BLaER1 (cell line): Measurements from ENCODE around the gene HPSE2.
A peak's percentile ranks its signal among the peaks of the same experiment; 100 is the strongest.

ENCODE experiments used
- H3K27ac ChIP-seq: shearing (Covaris generic); formaldehyde crosslinking; 2 replicates; pipeline ENCODE4 v1.8.1; 2022
- H3K27me3 ChIP-seq: shearing (Covaris generic); formaldehyde crosslinking; 2 replicates; pipeline ENCODE4 v1.8.1; 2022
- H3K36me3 ChIP-seq: shearing (Covaris generic); formaldehyde crosslinking; 2 replicates; pipeline ENCODE4 v1.8.1; 2022
- H3K4me1 ChIP-seq: shearing (Covaris generic); formaldehyde crosslinking; 2 replicates; pipeline ENCODE4 v1.8.1; 2022
- H3K4me2 ChIP-seq: shearing (Covaris generic); formaldehyde crosslinking; 2 replicates; pipeline ENCODE4 v1.8.1; 2022
- H3K4me3 ChIP-seq: shearing (Covaris generic); formaldehyde crosslinking; 2 replicates; pipeline ENCODE4 v1.8.1; 2022
- H3K9ac ChIP-seq: shearing (Covaris generic); formaldehyde crosslinking; 2 replicates; pipeline ENCODE4 v1.8.1; 2022
- H3K9me3 ChIP-seq: shearing (Covaris generic); formaldehyde crosslinking; 2 replicates; pipeline ENCODE4 v1.8.1; 2022
- H4K20me1 ChIP-seq: shearing (Covaris generic); formaldehyde crosslinking; 2 replicates; pipeline ENCODE4 v1.8.1; 2022
- Cebpa-rat ChIP-seq: shearing (Covaris generic); IDR thresholded peaks from 2 replicates; pipeline ENCODE4 v1.8.1; 2022

The HPSE2 gene

DNA sequence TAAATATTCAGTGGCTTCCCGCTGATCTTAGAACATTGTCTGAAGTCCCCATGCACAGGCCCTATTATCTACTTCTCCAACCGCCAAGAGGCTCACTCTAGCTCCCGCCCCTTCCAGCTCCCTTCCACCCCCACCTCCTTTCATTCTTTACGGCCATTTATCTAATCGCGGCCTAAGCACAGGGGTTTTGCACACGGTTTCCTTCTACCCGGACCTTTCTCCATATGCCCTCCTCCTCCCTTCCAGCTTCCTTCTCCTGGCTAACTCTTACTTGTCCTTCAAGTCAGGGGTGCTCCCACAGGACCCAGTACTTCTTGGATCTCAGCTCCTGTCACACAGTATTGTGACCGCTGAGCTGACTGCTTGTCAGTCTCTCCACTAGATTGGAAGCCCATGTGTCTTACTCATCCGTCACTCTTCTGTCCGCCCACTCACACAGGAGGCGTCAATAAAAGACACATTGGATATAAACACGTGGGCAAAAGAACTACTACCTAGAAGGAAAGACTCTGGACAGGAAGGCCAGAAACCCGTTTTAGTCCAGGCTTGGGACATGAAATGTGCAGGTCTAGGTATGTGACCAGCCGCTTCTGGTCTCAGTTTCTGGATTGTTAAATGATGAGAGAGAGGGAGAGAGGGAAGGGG is 768.7 kb downstream of the HPSE2 start:
- H3K4me1 ChIP-seq: 0 out of 2 replicates have a peak, but pooled peaks cover 5% of the 10 kb centered on the region
- no peaks in the 10 kb centered on the region for H3K27me3 ChIP-seq
- TF ChIP-seq Cebpa-rat: no peak
- H3K36me3 ChIP-seq: no peaks in the 10 kb centered on the region
- no peaks in the 10 kb centered on the region for H4K20me1 ChIP-seq
- peak overlapping the region; percentile 78; the same call in 1 of the 2 replicates for H3K4me3 ChIP-seq
- no peak overlapping the region for H3K27ac ChIP-seq
- H3K9me3 ChIP-seq: no peaks in the 10 kb centered on the region
- H3K9ac ChIP-seq: no peak overlapping the region
- peak overlapping the region; percentile 96 for H3K4me2 ChIP-seq

DNA sequence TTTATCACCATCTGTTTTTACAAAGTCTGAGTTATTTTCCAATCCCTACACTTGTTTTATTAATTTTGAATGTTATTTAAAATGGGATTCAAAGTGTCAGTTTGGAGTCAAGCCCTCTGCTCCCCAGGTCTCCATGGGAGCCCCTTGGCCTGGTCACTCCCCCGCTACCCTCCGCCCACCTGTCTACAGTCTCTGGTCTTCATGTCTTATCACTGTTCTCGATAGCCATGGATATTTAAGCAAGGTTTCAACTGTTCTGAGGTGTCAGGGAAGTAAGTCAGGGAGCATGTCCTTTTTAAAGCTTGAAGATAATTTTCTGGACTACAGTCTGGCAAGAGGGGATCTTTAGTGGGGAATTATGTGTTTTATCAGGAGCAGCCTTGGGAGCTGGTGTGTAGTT is 769.8 kb downstream of the HPSE2 start:
- no peaks in the 10 kb centered on the region for H3K27me3 ChIP-seq

DNA sequence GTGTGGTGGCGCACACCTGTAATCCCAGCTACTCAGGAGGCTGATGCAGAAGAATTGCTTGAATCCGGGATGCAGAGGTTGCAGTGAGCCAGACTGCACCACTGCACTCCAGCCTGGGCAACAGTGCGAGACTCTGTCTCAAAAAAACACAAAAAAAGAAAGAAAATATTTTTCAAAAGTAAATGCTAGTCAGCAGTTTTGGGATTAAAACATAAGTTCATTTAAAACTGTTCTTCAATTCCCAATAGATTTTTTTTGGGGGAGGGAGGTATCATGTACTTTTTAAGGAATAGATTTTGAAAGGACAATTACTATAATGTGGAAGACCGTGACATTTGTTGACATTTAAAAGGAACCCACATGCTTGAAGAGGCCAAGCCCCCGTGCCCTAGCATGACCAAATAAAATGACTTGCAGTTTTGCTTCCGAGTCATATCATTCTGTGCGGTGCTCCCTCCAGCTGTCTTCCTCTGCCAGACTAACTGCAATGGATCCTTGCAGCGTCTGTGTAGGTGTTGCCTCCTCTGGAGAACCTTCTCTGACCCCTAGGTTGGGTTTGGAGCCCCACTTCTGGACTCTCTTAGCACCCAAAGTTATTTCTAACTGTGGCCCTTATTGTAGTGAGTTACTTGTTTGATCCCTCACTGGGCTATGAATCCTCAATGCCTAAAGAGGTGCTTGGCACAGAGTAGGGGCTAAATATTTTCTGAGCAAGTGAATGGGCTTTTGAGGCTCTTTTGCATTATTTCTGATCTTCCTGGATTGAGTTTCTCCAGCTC is 771.5 kb downstream of the HPSE2 start:
- TF ChIP-seq Cebpa-rat: no peak
- Histone ChIP-seq H3K9ac (no peak overlapping the region), H3K4me1 (0 out of 2 replicates have a peak, but pooled peaks cover 5% of the 10 kb centered on the region), H3K9me3 (no peaks in the 10 kb centered on the region), H3K27me3 (no peaks in the 10 kb centered on the region), H3K4me2 (no peak overlapping the region), H3K36me3 (no peaks in the 10 kb centered on the region), H4K20me1 (no peaks in the 10 kb centered on the region), H3K4me3 (no peak overlapping the region), H3K27ac (no peak overlapping the region)

More for the DNA sequence above, 769.8 kb downstream of the HPSE2 start:
- no peaks in the 10 kb centered on the region for H4K20me1 ChIP-seq
- H3K4me1 ChIP-seq: 0 out of 2 replicates have a peak, but pooled peaks cover 5% of the 10 kb centered on the region
- no peaks in the 10 kb centered on the region for H3K9me3 ChIP-seq
- no peak overlapping the region for H3K27ac ChIP-seq
- H3K36me3 ChIP-seq: no peaks in the 10 kb centered on the region
- no peak overlapping the region for H3K4me2 ChIP-seq
- no peak for TF ChIP-seq Cebpa-rat
- no peak overlapping the region for H3K4me3 ChIP-seq
- no peak overlapping the region for H3K9ac ChIP-seq

DNA sequence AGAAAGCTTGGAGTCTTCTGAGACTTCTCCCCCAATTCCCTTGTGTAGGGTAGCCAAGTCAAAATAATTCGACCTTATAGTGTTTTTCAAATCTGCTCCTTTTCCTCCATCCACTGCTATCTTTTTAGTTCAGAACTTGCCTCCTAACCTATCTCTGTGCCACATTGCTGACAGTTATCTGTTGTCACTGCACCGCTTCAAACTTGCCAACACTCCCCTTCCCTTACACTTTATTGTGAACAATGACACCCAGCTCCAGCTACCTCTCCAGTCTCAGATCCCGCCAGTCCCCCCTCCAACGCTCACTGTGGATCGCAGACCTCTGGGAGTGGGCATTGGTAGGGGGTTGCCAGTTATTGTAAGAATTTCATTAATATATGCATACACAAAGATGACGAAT is 772.6 kb downstream of the HPSE2 start:
- Histone ChIP-seq H3K27ac (no peak overlapping the region), H3K9ac (no peak overlapping the region), H3K9me3 (no peaks in the 10 kb centered on the region), H3K36me3 (no peaks in the 10 kb centered on the region), H3K27me3 (no peaks in the 10 kb centered on the region), H3K4me3 (no peak overlapping the region), H3K4me2 (no peak overlapping the region), H3K4me1 (0 out of 2 replicates have a peak, but pooled peaks cover under 1% of the 10 kb centered on the region), H4K20me1 (no peaks in the 10 kb centered on the region)
- no peak for TF ChIP-seq Cebpa-rat

DNA sequence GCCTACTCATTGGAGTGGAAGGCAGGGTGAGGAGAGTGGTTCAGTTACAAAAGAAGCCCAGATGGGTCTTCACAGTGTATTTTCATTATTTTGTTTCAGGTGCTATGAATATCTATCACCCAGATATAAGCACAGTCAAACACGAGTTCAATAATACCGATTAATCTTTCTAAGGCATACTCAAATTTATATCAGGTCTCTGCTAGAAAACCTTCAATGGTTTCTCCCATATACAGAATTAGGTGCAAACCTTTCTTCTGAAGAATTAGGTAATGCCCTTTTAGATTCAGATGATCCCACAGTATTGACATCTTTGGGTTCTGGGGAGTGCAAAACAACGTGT is 774.2 kb downstream of the HPSE2 start:
- H3K9ac ChIP-seq: no peak overlapping the region
- no peak overlapping the region for H3K27ac ChIP-seq
- H4K20me1 ChIP-seq: no peaks in the 10 kb centered on the region
- H3K4me3 ChIP-seq: no peak overlapping the region
- H3K36me3 ChIP-seq: no peaks in the 10 kb centered on the region
- peaks cover 3% of the 10 kb centered on the region; the same call in 1 of the 2 replicates for H3K4me1 ChIP-seq
- no peak for TF ChIP-seq Cebpa-rat
- no peaks in the 10 kb centered on the region for H3K27me3 ChIP-seq
- H3K4me2 ChIP-seq: no peak overlapping the region
- H3K9me3 ChIP-seq: no peaks in the 10 kb centered on the region

DNA sequence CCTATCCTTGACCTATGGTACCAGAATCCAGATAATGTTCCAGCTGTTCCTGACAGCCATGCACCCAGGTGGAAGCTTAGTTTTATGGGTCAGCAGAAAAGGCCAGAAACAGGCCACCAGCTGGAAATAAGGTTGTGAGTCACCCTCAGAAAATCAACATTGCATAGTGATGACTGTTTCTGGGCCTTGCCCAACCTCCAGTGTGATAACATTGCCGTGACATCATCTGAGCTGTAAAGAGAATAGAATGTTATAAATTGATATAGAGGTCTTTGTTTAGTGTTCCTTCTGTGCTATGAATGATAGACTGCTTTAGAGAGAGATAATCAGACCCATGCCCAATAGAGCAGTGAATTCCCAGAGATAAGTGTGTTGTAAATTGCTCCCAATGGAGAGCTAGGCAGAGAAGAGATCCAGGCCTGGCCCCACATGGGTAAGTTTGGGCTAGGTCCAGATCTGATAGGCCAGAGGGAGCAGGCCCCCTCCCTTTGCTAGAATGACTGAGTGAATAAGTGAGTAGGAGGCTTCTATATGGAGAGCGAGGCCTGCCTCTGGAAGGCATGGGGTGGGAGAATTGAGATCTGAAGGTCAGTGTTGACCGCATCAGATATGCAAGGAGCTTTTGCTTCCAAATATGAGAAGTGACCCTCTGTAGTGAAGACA is 774.7 kb downstream of the HPSE2 start:
- no peak overlapping the region for H3K4me3 ChIP-seq
- H3K36me3 ChIP-seq: no peaks in the 10 kb centered on the region
- TF ChIP-seq Cebpa-rat: no peak
- H3K4me2 ChIP-seq: no peak overlapping the region
- H3K27me3 ChIP-seq: no peaks in the 10 kb centered on the region
- no peaks in the 10 kb centered on the region for H3K9me3 ChIP-seq
- no peak overlapping the region for H3K27ac ChIP-seq
- peaks cover 6% of the 10 kb centered on the region; the same call in 1 of the 2 replicates for H3K4me1 ChIP-seq
- H3K9ac ChIP-seq: no peak overlapping the region
- no peaks in the 10 kb centered on the region for H4K20me1 ChIP-seq

DNA sequence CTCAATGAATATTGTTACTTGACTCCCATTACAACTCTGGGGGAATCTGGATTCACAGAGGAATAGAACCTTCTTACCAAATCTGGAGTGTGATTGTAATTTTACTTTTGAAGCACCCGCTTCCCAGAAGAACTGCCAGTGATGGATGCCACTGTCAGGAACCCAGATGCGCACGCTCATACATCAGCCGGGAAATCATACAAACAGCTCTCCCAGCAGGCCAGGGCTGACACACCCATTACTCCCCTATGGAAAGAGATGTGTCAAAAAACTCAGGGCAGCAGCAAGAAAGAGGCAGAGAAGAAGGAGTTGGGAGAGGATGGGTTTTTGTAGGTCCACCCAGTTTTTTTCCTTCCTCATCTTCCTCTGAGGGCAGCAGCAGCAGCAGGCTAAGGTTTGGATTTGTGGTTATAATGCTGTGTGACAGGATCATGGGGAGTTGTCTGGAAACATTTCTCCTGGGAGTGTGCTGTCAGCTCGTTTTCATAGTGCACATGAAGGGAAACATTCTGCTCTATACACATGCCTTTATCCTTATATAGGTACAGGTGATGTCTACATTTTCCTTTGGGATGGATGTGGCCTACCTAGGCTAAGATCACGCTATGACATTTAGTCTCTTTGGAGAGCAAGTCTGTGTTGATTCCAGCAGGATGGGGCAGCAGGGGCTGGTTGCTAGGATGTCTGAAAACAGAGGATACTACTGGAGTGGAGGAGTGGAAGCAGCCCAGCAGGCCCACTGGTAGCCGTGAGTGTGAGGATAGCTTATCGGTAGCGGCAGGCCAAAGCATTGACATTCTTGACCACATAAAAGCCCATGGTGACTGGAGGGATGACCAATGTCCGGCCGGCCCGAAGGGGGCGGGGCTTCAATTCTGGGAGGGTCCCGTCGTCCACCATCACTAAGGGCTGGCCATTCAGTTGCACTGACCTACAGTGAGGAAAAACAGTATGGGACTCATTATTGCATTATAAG is 776.6 kb downstream of the HPSE2 start:
- H3K27me3 ChIP-seq: no peaks in the 10 kb centered on the region
- no peaks in the 10 kb centered on the region for H4K20me1 ChIP-seq
- H3K27ac ChIP-seq: no peak overlapping the region
- H3K4me1 ChIP-seq: peaks cover 6% of the 10 kb centered on the region; the same call in 1 of the 2 replicates
- TF ChIP-seq Cebpa-rat: no peak
- H3K4me3 ChIP-seq: no peak overlapping the region
- no peak overlapping the region for H3K4me2 ChIP-seq
- no peaks in the 10 kb centered on the region for H3K36me3 ChIP-seq
- H3K9ac ChIP-seq: no peak overlapping the region
- no peaks in the 10 kb centered on the region for H3K9me3 ChIP-seq

DNA sequence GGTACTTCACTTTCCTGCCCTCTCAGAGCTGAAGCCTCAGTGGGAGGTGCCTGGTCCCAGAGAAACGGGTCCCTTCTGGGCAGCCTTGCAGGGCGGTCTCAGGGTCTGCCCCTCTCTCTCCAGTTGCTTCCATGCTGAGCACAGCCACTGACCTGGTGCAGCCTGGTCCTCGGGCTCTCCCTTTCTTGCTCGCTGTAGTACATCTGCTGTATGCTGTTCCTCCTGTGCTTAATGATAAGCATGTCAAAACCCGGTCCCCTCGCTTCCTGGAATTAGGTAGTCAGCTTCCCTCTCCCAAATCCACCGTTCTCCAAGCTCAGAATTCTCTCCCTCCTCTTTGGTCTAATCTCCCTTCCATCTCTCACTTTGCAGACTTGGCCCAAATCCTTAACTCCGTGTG is 777.9 kb downstream of the HPSE2 start:
- no peak overlapping the region for H3K4me2 ChIP-seq
- no peaks in the 10 kb centered on the region for H4K20me1 ChIP-seq

More for the DNA sequence above, 777.9 kb downstream of the HPSE2 start:
- H3K4me3 ChIP-seq: no peak overlapping the region
- no peak for TF ChIP-seq Cebpa-rat
- H3K36me3 ChIP-seq: no peaks in the 10 kb centered on the region
- H3K9ac ChIP-seq: no peak overlapping the region
- no peak overlapping the region for H3K27ac ChIP-seq
- no peaks in the 10 kb centered on the region for H3K27me3 ChIP-seq
- peaks cover 6% of the 10 kb centered on the region; the same call in 1 of the 2 replicates for H3K4me1 ChIP-seq
- no peaks in the 10 kb centered on the region for H3K9me3 ChIP-seq
